ENCODE data around the gene TBC1D7.

TBC1D7 gene

GRCh38 chr6:13328076-13328874 is at the start of gene TBC1D7:
TSS of gene TBC1D7 (minus strand) at chr6:13328537. CDS start at chr6:13326898, 1,639 bp downstream.
- Histone ChIP-seq H3K9ac (peak within 1 kb of the TSS; percentile 85 to 94 (median 89)), H3K9me3 (replicated peaks in 1 of 11) (no peaks in the 10 kb centered on the region), H3K27me3 (no peaks in the 10 kb centered on the region), H3K4me2 (peak within 1 kb of the TSS; percentile 85 to 97 (median 88)), H3K4me1 (peaks cover 22 to 50% (median 33%) of the 10 kb centered on the region in 10 experiments), H3K36me3 (peaks cover 22 to 32% (median 28%) of the 10 kb centered on the region in 11 experiments), H4K20me1 (no peaks in the 10 kb centered on the region), H3K4me3 (peak within 1 kb of the TSS; percentile 68 to 96 (median 86)), H3K27ac (peak within 1 kb of the TSS; percentile 78 to 96 (median 90))
- TF ChIP-seq Cebpa-rat (IDR thresholded peaks at IDR 0.05), result no peak

GRCh38 chr6:13377054-13377758 is 48.9 kb upstream of the TBC1D7 start:
- Histone ChIP-seq H4K20me1 (peaks cover 0 to 15% (median 0%) of the 10 kb centered on the region in 11 experiments; a peak in 3 of 22 replicates), H3K27me3 (no peaks in the 10 kb centered on the region), H3K27ac (no peak overlapping the region), H3K36me3 (no peaks in the 10 kb centered on the region; a peak in 2 of 22 replicates), H3K9ac (no peak overlapping the region), H3K4me2 (no peak overlapping the region), H3K9me3 (replicated peaks in 1 of 11) (peaks cover 0 to 3% (median 0%) of the 10 kb centered on the region in 11 experiments; a peak in 3 of 22 replicates), H3K4me1 (no peaks in the 10 kb centered on the region), H3K4me3 (no peak overlapping the region)
- TF ChIP-seq Cebpa-rat (IDR thresholded peaks at IDR 0.05), result no peak

GRCh38 chr6:13375360-13375878 is 47.1 kb upstream of the TBC1D7 start:
- H3K4me3 ChIP-seq, result no peak overlapping the region
- no peaks in the 10 kb centered on the region for H3K27me3 ChIP-seq
- no peak overlapping the region for H3K27ac ChIP-seq
- no peaks in the 10 kb centered on the region; a peak in 2 of 22 replicates for H3K36me3 ChIP-seq
- peaks cover 0 to 12% (median 0%) of the 10 kb centered on the region in 11 experiments; a peak in 4 of 22 replicates for H4K20me1 ChIP-seq
- H3K4me1 ChIP-seq, result no peaks in the 10 kb centered on the region
- no peak overlapping the region for H3K9ac ChIP-seq
- no peak for TF ChIP-seq Cebpa-rat (IDR thresholded peaks at IDR 0.05)
- H3K9me3 ChIP-seq (replicated peaks in 1 of 11), result no peaks in the 10 kb centered on the region
- H3K4me2 ChIP-seq, result no peak overlapping the region

- H3K4me3 ChIP-seq, result no peak overlapping the region
- peaks cover 0 to 5% (median 0%) of the 10 kb centered on the region in 10 experiments; a peak in 4 of 20 replicates for H3K4me1 ChIP-seq
- H3K27ac ChIP-seq, result no peak overlapping the region
- no peak overlapping the region for H3K4me2 ChIP-seq
- peaks cover 0 to 17% (median 0%) of the 10 kb centered on the region in 11 experiments; a peak in 4 of 22 replicates for H4K20me1 ChIP-seq
- no peaks in the 10 kb centered on the region for H3K27me3 ChIP-seq
- H3K36me3 ChIP-seq, result no peaks in the 10 kb centered on the region; a peak in 2 of 22 replicates
- no peak for TF ChIP-seq Cebpa-rat (IDR thresholded peaks at IDR 0.05)
- no peaks in the 10 kb centered on the region for H3K9me3 ChIP-seq (replicated peaks in 1 of 11)
- H3K9ac ChIP-seq, result no peak overlapping the region
Observed at GRCh38 chr6:13373919-13374318, 45.6 kb upstream of the TBC1D7 start.

- 0 out of 22 replicates have a peak overlapping the region, but pooled peaks of 1 of the 11 experiments have one; percentile 14 for H3K4me2 ChIP-seq
- no peaks in the 10 kb centered on the region; a peak in 1 of 22 replicates for H3K36me3 ChIP-seq
- H3K9ac ChIP-seq, result no peak overlapping the region
- H4K20me1 ChIP-seq, result peaks cover 0 to 20% (median 0%) of the 10 kb centered on the region in 11 experiments; a peak in 4 of 22 replicates
- H3K4me3 ChIP-seq, result no peak overlapping the region
- H3K27ac ChIP-seq, result no peak overlapping the region
- H3K9me3 ChIP-seq (replicated peaks in 1 of 11), result no peaks in the 10 kb centered on the region
- TF ChIP-seq Cebpa-rat (IDR thresholded peaks at IDR 0.05), result no peak
- H3K4me1 ChIP-seq, result peaks cover 0 to 8% (median 0%) of the 10 kb centered on the region in 10 experiments; a peak in 4 of 20 replicates
- no peaks in the 10 kb centered on the region for H3K27me3 ChIP-seq
Observed at GRCh38 chr6:13373488-13373886, 45.1 kb upstream of the TBC1D7 start.

GRCh38 chr6:13372688-13373487 is 44.6 kb upstream of the TBC1D7 start:
- Histone ChIP-seq H3K4me1 (peaks cover 0 to 8% (median 0%) of the 10 kb centered on the region in 10 experiments; a peak in 4 of 20 replicates), H3K36me3 (no peaks in the 10 kb centered on the region; a peak in 1 of 22 replicates), H4K20me1 (peaks cover 0 to 20% (median 0%) of the 10 kb centered on the region in 11 experiments; a peak in 5 of 22 replicates), H3K27me3 (no peaks in the 10 kb centered on the region), H3K9me3 (replicated peaks in 1 of 11) (no peaks in the 10 kb centered on the region), H3K4me2 (0 out of 22 replicates have a peak overlapping the region, but pooled peaks of 1 of the 11 experiments have one; percentile 14), H3K4me3 (no peak overlapping the region), H3K9ac (no peak overlapping the region), H3K27ac (no peak overlapping the region)
- no peak for TF ChIP-seq Cebpa-rat (IDR thresholded peaks at IDR 0.05)

GRCh38 chr6:13372076-13372475 is 43.7 kb upstream of the TBC1D7 start:
- H3K9ac ChIP-seq, result no peak overlapping the region
- no peaks in the 10 kb centered on the region for H3K9me3 ChIP-seq (replicated peaks in 1 of 11)
- H3K27ac ChIP-seq, result no peak overlapping the region
- TF ChIP-seq Cebpa-rat (IDR thresholded peaks at IDR 0.05), result no peak
- H3K4me1 ChIP-seq, result peaks cover 0 to 8% (median 0%) of the 10 kb centered on the region in 10 experiments; a peak in 4 of 20 replicates
- peaks cover 0 to 16% (median 0%) of the 10 kb centered on the region in 11 experiments; a peak in 5 of 22 replicates for H4K20me1 ChIP-seq
- H3K4me3 ChIP-seq, result no peak overlapping the region
- H3K36me3 ChIP-seq, result no peaks in the 10 kb centered on the region; a peak in 1 of 22 replicates
- H3K4me2 ChIP-seq, result no peak overlapping the region
- no peaks in the 10 kb centered on the region for H3K27me3 ChIP-seq

- H3K9me3 ChIP-seq (replicated peaks in 1 of 11), result no peaks in the 10 kb centered on the region
- no peak for TF ChIP-seq Cebpa-rat (IDR thresholded peaks at IDR 0.05)
Observed at GRCh38 chr6:13371421-13372072, 43.2 kb upstream of the TBC1D7 start.

More at GRCh38 chr6:13371421-13372072, 43.2 kb upstream of the TBC1D7 start:
- Histone ChIP-seq H3K27me3 (no peaks in the 10 kb centered on the region), H3K9ac (no peak overlapping the region), H3K36me3 (no peaks in the 10 kb centered on the region), H4K20me1 (peaks cover 0 to 15% (median 0%) of the 10 kb centered on the region in 11 experiments; a peak in 5 of 22 replicates), H3K4me1 (peaks cover 0 to 8% (median 0%) of the 10 kb centered on the region in 10 experiments; a peak in 4 of 20 replicates), H3K4me2 (no peak overlapping the region), H3K27ac (no peak overlapping the region), H3K4me3 (no peak overlapping the region)
